Testis (tissue), 3 donors: ENCODE measurements around the gene CALM3. TPM values are rescaled to one million over a fixed set of nuclear protein-coding genes. Genes with fewer than 3 reads are reported as not detected.

Experiments
- DNase-seq: peaks from one replicate; pipeline ENCODE4 v3.0.0-alpha.2; 2019
- H3K27ac ChIP-seq, 2 donors: fragments of 200-600 bp; sonication (generic); one replicate each; pipeline ENCODE4 v1.5.1; 2019
- H3K27me3 ChIP-seq: fragments of 200-600 bp; sonication (generic); one replicate; pipeline ENCODE4 v1.5.1; 2019
- H3K36me3 ChIP-seq: fragments of 200-600 bp; sonication (generic); one replicate; pipeline ENCODE4 v1.5.1; 2017; ENCODE audit warnings: low read depth; ENCODE audit errors: missing control alignments
- H3K4me1 ChIP-seq: fragments of 200-600 bp; sonication (generic); one replicate; pipeline ENCODE4 v1.5.1; 2019
- H3K4me3 ChIP-seq, 2 donors: fragments of 200-600 bp; sonication (generic); one replicate each; pipeline ENCODE4 v1.5.1; 2017 to 2019
- H3K9me3 ChIP-seq: fragments of 200-600 bp; sonication (generic); one replicate; pipeline ENCODE4 v1.5.1; 2017
- CTCF ChIP-seq, 3 experiments: fragments of 450-650 bp in 2 of 3; fragments of 200-600 bp in 1 of 3; sonication (generic) in 1 of 3; IDR thresholded peaks; one replicate each; pipeline ENCODE4 v1.5.1; 2016 to 2019; ENCODE audit warnings: antibody characterized with exemption in 3 of 3, mild to moderate bottlenecking in 2 of 3, moderate library complexity in 1 of 3
- POLR2A ChIP-seq: fragments of 450-650 bp; IDR thresholded peaks from one replicate; pipeline ENCODE4 v1.6.1; 2017; ENCODE audit warnings: antibody characterized with exemption, mild to moderate bottlenecking, moderate library complexity
- WGBS, 2 donors: methylation state at CpG; one replicate each; pipeline ENCODE4 v1.1.5; 2018; 5-methylcytosine and 5-hydroxymethylcytosine counted together
- intact Hi-C: fragments of 100-400 bp; cut with DNase I; formaldehyde crosslinking; loops from one replicate; pipeline ENCODE4 v1.15.1; 2023; ENCODE audit warnings: low total_unique reads
- polyA plus RNA-seq: library from polyadenylated mRNA; stranded (reverse); fragments of 350-450 nt; fragmentation: Illumina TruSeq; extraction: RNeasy Lipid Tissue Mini Kit (QIAGEN cat#74804); gene quantifications from one replicate; pipeline ENCODE4 v1.2.3, GENCODE V29; 2014; ENCODE audit warnings: low read depth, low replicate concordance; ENCODE audit not compliant: insufficient read depth
- total RNA-seq, 2 donors: library from RNA; depleted of rRNA; stranded (reverse); fragments of >200 nt; gene quantifications; one replicate each; pipeline ENCODE4 v1.2.3, GENCODE V29; 2016

CALM3 gene
- total and polyA plus RNA-seq, 3 donors from 2014 or later = 357 to 889 (median 380) TPM

GRCh38 chr19:46586294-46586693, 14.8 kb upstream of the CALM3 start:
- Histone ChIP-seq H3K27me3 (no peaks in the 10 kb centered on the region), H3K9me3 (no peaks in the 10 kb centered on the region), H3K4me1 (no peaks in the 10 kb centered on the region), H3K36me3 (no peaks in the 10 kb centered on the region), H3K4me3 (no peak overlapping the region), H3K27ac (no peak overlapping the region)
- no peak for DNase-seq
- 80 to 95% methylated on average over 4 of the region's 4 CpGs for WGBS, 2 donors
- intact Hi-C loops = no loop called here
- TF ChIP-seq CTCF (IDR thresholded peaks at IDR 0.05) = no peak
- TF ChIP-seq POLR2A = no peak

GRCh38 chr19:46587861-46588260, 13.3 kb upstream of the CALM3 start:
- Histone ChIP-seq H3K27ac (no peak overlapping the region), H3K4me1 (no peaks in the 10 kb centered on the region), H3K27me3 (no peaks in the 10 kb centered on the region), H3K36me3 (no peaks in the 10 kb centered on the region), H3K4me3 (no peak overlapping the region), H3K9me3 (no peaks in the 10 kb centered on the region)
- intact Hi-C loops = no loop called here
- DNase-seq = peak; percentile 4
- TF ChIP-seq CTCF (IDR thresholded peaks at IDR 0.05) = no peak
- TF ChIP-seq POLR2A = no peak
- 79 to 90% methylated on average over 3 of the region's 3 CpGs for WGBS, 2 donors

GRCh38 chr19:46591254-46591653, 9.9 kb upstream of the CALM3 start:
- intact Hi-C loops = no loop called here

GRCh38 chr19:46591870-46592269, 9.3 kb upstream of the CALM3 start:
- Histone ChIP-seq H3K27ac (no peak overlapping the region), H3K36me3 (no peaks in the 10 kb centered on the region), H3K4me1 (no peaks in the 10 kb centered on the region), H3K4me3 (no peak overlapping the region), H3K27me3 (no peaks in the 10 kb centered on the region), H3K9me3 (no peaks in the 10 kb centered on the region)
- intact Hi-C loops = no loop called here
- TF ChIP-seq POLR2A (no peak), CTCF (IDR thresholded peaks at IDR 0.05) (no peak)
- DNase-seq = no peak
- 81 to 98% methylated on average over 3 of the region's 3 CpGs for WGBS, 2 donors

More at GRCh38 chr19:46591254-46591653, 9.9 kb upstream of the CALM3 start:
- Histone ChIP-seq H3K4me3 (no peak overlapping the region), H3K4me1 (no peaks in the 10 kb centered on the region), H3K27ac (no peak overlapping the region), H3K27me3 (no peaks in the 10 kb centered on the region), H3K9me3 (no peaks in the 10 kb centered on the region), H3K36me3 (no peaks in the 10 kb centered on the region)
- DNase-seq = no peak
- WGBS, 2 donors = 94 to 98% methylated on average over 4 of the region's 4 CpGs
- TF ChIP-seq CTCF (IDR thresholded peaks at IDR 0.05) = no peak
- no peak for TF ChIP-seq POLR2A

- no peaks in the 10 kb centered on the region for H3K9me3 ChIP-seq
- TF ChIP-seq CTCF (IDR thresholded peaks at IDR 0.05) (no peak), POLR2A (no peak)
- H3K4me1 ChIP-seq = peaks cover 3% of the 10 kb centered on the region
- no peaks in the 10 kb centered on the region for H3K36me3 ChIP-seq
- intact Hi-C loops = no loop called here
- no peak overlapping the region for H3K27ac ChIP-seq
- no peak for DNase-seq
- H3K4me3 ChIP-seq = no peak overlapping the region
- WGBS, 2 donors = 57 to 73% methylated on average over 6 of the region's 6 CpGs
- no peaks in the 10 kb centered on the region for H3K27me3 ChIP-seq
Observed at GRCh38 chr19:46596008-46596407, 5.1 kb upstream of the CALM3 start.
